HEK293 (cell line): ENCODE data around the gene STK39.

Experiments used
- ZNF248 ChIP-seq: fragments of 450-650 bp; formaldehyde crosslinking; IDR thresholded peaks from 2 replicates; pipeline ENCODE4 v1.5.1; 2017; ENCODE audit warnings: missing biosample characterization, missing genetic modification characterization
- ZNF335 ChIP-seq: fragments of 450-650 bp; formaldehyde crosslinking; conservative IDR thresholded peaks from 2 replicates; pipeline ENCODE4 v1.5.1; 2016; ENCODE audit warnings: missing biosample characterization, missing genetic modification characterization

DNA sequence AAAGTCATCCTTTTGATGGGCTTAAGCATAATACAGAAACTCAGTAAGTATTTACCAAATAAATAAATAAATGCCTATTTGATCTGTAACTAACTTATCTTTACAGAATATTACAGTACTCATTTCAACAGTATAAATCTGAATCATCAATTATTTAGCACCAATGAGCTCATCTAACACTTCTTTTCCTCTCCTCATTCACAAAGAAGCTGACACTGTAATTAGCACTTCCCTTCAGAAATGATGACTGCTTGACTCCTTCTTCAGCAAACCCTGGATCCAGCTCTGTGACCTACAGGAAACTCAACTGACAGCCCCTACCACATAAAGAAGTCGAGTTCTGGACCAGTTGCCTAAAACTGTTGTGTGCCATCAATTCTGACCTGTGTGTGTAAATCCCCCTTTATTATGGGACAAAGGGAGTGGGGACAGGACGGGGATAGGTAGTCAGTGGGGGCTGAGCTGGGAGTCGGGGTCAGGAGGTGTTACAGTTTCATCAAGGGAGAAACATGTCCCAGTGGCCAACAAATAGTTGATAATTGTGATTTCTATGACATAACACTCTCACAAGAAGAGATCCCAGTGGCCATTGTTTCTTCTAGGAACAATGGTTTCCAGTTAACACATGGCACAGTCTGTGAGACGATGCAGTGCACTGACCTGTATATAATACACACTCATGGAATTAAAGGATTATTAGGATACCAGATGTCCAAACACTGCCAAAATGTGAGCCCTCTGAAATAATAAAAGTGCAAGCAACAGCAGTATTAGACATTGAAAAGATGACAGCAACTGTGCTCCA, 68.7 kb downstream of the STK39 start:
- TF ChIP-seq ZNF335 (tag by site-specific recombination) (no peak), ZNF248 (no peak)
